Astrocyte (in vitro differentiated cells and primary cell): Measurements from ENCODE around the gene HBM.
"Not testable (repeated sequence)": the region's sequence is repeated elsewhere in the genome, so short reads cannot be mapped to it uniquely, and the experiment has no call there.

Source experiments
- EZH2 ChIP-seq: IDR thresholded peaks from 2 replicates; pipeline ENCODE4 v1.6.1; 2012; ENCODE audit warnings: mild to moderate bottlenecking, low read length, inconsistent platforms; ENCODE audit not compliant: insufficient read depth
- TF ChIP-seq, protein P1 (sequence below): IDR thresholded peaks from 2 replicates; pipeline ENCODE4 v1.5.1; 2011; ENCODE audit warnings: low read depth, mild to moderate bottlenecking, inconsistent platforms, low read length, moderate library complexity; ENCODE audit not compliant: insufficient read depth

GRCh38 chr16:163139-163538 lies 2.6 kb upstream of the HBM start:
- TF ChIP-seq EZH2 = not testable (repeated sequence)
- TF ChIP-seq, protein P1, sequence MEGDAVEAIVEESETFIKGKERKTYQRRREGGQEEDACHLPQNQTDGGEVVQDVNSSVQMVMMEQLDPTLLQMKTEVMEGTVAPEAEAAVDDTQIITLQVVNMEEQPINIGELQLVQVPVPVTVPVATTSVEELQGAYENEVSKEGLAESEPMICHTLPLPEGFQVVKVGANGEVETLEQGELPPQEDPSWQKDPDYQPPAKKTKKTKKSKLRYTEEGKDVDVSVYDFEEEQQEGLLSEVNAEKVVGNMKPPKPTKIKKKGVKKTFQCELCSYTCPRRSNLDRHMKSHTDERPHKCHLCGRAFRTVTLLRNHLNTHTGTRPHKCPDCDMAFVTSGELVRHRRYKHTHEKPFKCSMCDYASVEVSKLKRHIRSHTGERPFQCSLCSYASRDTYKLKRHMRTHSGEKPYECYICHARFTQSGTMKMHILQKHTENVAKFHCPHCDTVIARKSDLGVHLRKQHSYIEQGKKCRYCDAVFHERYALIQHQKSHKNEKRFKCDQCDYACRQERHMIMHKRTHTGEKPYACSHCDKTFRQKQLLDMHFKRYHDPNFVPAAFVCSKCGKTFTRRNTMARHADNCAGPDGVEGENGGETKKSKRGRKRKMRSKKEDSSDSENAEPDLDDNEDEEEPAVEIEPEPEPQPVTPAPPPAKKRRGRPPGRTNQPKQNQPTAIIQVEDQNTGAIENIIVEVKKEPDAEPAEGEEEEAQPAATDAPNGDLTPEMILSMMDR = not testable (repeated sequence)
